GM19324 (cell line): ENCODE results near the gene CECR2.

Experiments used
- ATAC-seq: cut with Tn5 transposase; IDR thresholded peaks from one replicate; pipeline ENCODE4 v1.9.1; 2021; ENCODE audit warnings: mild to moderate bottlenecking, moderate library complexity; ENCODE audit not compliant: unreplicated experiment, low FRiP score

Gene CECR2

GRCh38 chr22:17366329-17366728 lies 2.9 kb upstream of the CECR2 start:
- ATAC-seq = no peak

DNA sequence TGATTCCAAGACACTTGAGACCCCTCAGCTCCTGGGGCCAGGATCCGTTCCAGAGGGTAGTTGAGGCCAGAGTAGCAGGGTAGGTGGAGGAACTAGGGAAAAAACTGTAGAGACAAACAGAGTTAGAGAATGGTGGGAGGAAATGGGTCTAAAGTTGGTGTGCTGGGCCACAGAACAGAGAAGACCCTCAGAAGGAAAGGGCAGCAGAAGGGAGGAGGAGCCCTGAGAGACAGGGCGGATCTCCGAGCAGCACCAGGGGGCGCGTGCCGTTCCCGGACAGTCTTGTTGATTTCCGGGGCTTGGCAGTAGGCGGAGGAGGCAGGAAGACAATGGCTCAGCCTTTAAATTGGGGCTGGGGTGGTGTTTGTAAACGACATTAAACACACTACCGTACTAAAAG lies 2.4 kb upstream of the CECR2 start:
- no peak for ATAC-seq

DNA sequence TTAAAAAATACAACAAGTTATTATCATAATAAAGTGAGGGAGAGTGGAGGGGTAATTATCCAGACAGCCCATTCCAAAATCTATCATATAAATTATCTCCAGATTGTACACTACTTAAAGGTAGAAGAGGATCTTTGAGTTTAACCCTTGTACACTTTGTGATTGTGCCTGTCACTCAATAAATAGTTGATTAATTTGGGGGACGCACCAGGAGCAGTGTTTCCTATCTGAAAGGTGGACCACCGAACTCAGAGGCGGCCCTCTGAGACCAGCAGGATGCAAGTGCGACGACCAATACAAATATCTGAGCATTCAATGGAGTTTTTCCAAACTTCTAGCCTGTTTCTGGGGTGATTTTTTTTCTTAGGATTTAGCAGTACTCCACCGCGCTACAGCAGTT lies 1.1 kb upstream of the CECR2 start:
- no peak for ATAC-seq

DNA sequence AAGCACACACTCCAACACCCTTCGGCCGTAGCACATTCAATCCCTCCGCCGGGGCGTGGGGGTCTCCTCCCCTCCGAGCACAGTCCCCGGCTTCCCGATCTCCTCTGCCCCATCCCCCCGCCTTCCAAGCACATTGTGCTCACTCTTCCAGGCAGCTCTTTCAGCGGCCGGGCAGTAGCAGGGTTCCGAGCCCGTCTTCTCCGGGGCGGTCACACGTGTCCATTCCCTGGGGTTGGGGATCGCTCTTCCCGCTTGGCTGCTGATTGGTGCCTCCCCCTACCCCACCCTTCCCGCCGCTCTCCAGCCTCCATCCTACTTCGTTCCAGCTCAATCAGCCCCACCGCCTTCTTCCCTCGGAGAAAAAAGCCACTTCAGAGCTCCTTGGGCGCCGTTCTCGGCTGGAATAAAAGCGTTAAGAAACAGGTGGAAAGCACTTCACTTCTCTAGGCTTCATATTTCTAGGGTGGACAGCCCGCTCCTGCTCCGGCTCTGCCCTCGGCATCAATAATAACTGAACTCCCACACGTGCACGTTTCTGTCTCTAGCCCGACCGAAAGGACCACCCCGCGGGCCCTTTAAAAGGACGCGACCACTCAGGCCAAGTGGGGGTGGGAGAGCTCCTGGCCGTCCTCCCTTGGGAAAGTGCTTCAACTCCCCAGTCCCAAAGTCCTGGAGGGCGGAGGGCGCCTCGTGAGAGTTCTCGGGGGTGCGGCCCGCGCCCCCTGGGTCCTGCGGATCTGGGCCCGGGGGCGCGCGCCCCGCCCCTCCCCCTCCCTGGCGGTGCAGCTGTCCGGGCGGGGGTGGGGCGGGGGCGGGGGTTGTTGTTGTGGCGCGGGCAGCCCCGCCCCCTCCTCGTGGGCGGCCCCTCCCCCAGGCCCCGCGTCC lies 464 bp upstream of the CECR2 start:
- ATAC-seq = no peak

- ATAC-seq = no peak
Measured at GRCh38 chr22:17370026-17370765, 936 bp downstream of the CECR2 start.

GRCh38 chr22:17370766-17371432 lies 1.6 kb downstream of the CECR2 start:
- ATAC-seq = no peak

DNA sequence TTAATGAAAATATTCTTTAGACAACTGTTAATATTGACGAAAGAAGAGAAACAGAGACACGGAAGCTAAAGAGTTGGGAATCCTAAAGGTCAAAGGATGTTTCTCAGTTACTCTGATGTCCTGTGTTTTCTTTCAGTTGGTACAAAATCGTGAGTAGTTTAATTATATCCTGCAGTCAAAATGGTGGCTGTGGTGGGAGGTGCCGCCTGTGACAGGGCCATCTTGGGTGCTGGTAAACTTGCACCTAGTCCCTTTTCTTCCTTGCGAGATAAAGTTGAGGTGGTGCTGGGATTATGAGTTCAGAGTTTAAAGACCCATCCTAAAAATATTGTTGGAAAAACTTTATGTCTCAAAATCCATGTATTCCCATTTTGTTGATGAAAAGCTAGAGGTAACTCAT lies 2.2 kb downstream of the CECR2 start:
- no peak for ATAC-seq

- no peak for ATAC-seq
Measured at GRCh38 chr22:17373855-17374254, 4.6 kb downstream of the CECR2 start.

DNA sequence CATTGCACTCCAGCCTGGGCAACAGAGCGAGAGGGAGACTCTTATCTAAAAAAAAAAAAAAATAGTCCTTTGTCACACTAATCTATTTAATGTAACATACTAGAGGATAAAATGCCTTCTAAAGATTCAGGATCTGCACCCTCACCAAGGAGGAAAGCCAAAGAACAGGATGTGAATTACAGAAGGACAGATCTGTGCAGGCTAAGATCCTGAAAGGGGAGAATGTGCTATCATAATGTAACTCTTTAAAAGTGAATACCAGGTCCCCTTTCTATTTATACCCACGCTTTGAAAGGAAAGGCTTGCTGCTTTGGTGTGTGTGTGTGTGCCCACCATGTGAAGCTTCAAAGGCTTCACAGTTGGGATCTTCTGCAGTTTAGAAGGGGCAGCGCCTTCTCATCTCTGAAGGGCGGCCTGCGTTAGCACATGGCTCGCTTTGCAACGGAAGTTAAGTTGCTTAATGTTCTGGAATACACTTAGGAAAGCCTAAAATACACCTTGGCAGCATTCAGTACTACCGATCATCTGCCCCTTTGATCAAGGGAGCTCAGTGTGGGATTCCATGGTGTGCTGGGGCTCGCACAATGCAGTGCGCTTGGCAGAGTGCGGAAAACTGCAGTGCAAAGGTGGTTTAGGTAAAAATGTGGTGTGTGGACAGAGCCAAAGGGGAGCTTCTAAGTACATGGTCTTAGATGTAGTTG lies 6.8 kb downstream of the CECR2 start:
- no peak for ATAC-seq

- no peak for ATAC-seq
Measured at GRCh38 chr22:17376950-17377349, 7.7 kb downstream of the CECR2 start.

DNA sequence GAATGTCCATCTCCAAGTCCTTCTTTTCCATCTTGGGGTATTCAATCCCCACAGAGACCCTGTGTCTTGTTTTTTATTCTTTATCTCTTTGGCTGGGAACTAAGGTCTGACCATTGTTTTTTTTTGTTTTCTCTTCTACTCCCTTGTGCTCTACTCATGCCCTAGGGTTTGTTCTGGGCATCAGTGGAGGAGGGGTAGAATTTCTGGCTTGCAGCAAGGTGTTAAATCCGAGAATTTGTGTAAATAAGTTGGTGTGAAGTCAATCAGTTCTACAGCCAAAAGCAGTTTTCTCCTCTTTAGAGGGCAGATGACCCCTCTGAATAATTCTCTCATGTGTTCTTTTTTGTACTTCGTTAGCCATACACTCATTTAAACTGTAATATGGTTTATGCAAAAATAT lies 10.7 kb downstream of the CECR2 start:
- no peak for ATAC-seq

DNA sequence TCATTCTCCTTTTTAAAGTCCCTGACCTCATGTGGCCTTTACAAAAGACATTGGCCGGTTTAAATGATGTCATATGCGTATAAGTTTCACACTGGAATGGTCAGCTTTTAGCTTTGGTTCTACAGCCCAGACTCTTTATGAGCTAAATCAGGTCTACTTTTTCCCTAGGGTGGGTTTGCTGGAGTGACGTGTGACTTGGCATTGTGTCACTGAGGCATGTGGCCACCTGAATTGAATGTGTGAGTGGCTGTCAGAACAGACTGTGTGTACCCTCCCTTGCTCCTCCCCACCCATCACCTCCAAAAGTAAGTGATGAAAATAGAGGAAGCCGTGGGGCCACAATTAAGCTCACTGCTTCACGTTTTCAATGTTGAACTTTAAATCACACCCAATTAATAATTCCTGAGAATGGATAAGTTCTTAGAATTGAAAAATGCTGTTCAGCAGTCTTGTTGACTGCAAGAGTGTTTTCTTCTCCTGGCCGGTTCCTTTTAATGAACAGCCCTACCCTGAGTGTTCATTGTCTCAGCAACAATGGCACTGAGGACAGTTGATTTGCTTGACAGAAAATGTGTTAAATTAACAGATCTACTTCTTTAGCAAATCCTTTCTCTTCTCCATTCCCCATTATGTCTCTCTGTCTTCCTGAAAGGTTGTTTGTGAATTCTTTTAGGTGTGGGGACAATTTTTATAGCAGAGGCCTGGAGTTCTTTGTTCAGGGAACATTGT lies 11.3 kb downstream of the CECR2 start:
- ATAC-seq = no peak

DNA sequence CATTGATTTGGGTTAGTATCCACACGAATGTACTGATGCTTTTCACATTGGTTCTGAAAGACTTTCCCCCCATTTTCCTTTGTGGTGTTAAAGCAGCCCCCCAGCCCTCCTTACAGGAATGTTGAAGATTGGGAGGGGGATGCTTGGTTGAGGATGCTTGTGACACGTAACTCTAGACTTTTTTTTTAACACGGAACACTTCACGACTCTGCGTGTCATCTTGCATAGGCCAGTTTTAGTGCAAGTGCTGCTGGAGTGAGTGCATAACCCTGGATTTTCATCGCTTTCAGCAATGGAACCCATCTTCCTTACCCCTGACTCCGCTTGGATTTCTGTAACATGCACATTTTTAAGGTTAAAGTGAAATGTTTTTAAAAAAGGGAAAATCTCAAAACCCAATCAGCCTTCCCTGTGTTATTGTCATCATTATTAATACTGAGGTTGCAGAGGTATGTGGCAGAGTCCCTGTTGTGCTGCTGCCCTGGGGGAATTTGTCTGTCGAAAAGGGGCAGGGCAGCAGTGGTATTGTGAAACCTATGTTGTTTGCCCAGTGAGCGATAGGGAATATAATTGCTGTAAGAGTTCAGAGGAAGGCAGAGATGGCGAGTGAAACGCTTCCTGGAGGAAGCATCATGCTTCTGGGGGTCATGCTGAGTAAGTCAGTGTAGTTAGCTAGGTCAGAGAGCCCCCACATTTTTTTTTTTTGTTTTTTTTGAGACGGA lies 12.1 kb downstream of the CECR2 start:
- no peak for ATAC-seq

DNA sequence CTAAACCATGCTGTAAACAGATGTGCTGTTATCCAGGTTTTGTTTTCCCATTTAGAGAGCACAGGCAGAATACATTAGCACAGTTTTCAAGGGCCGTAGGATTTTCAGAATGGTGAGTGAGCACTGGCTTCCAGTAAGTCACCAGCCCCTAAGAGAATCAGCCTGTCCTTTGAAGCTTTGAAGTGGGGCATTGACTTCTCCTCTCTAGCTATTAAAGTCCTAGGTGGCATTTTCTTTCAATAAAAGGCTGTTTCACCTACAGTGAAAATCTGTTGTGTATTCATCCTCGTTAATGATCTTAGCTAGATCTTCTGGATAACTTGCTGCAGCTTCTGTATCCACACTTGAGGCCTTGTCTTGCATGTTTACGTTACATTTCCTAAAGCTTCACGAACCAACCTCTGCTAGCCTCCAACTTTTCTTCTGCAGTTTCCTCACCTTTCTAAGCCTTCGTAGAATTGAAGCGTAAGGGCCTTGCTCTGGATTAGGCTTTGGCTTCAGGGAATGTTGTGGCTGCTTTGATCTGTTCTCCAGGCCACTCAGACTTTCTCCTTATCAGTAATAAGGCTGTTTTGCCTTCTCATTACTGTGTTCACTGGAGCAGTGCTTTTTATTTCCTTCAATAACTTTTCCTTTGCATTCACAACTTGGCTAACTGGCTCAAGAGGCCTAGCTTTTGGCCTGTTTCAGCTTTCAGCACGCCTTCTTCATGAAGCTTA lies 15.5 kb downstream of the CECR2 start:
- no peak for ATAC-seq

GRCh38 chr22:17387356-17387755 lies 18.1 kb downstream of the CECR2 start:
- ATAC-seq = no peak

DNA sequence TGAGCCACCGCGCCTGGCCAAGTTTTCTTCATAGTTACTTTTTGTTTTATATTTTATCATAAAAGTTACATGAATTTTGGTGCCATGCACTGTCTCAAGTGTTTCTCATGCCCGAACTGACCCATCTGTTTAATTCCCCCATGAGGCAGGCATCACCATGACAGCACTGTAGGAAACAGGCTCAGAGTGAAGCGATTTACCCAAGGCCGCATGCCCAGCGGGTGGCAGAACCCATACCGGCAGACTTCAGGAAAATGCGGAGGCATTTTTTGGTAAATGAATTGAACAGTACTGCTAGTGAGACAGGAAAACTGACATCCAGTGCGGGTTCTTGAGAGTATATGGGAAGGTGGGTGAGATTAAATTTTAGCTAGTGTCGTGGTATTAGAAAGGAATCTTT lies 19.0 kb downstream of the CECR2 start:
- ATAC-seq = no peak

DNA sequence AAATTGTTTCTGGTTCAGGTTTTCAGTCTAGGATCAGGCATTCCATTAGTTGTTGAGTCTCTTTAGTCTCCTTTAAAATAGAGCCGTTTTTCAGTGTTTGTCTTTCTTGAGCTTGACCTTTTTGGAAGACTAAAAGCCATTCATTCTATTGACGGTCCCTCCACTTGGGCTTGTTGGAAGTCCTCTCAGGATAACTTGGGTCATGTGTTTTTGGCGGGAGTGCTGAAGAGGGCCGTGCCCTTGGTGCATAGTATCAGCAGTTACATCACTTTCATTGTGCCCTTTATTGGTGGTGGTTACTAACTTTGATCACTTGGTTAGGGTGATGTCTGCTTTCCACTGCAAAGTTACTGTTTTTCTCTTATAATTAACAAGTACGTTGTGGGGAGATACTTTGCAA lies 20.8 kb downstream of the CECR2 start:
- ATAC-seq = no peak

GRCh38 chr22:17396516-17396915 lies 27.3 kb downstream of the CECR2 start:
- ATAC-seq = no peak
